ENCODE measurements around the gene SH2D4B.

The SH2D4B gene

DNA sequence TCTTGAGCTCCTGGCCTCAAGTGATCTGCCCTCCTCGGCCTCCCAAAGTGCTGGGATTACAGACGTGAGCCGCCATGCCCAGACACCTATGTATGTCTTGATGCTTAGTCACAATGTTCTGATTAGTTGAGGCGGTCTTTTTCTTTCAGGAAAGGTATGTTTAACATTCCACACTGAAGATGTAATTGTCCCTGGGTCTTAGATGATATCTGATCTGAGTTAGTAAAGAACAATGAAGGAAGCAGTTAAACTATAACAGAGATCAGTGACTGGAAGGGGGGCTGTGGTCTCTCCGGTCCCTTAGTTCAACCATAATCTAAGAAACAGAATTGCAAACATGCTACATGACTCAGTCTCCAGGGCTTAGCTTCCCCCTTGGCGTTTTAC is 31.5 kb upstream of the SH2D4B start:
- no peak for DNase-seq (ENCODE audit: low read depth)
- no peak overlapping the region for H3K4me3 ChIP-seq (ENCODE audit: low read depth, low read length)
- TF ChIP-seq, protein P1, sequence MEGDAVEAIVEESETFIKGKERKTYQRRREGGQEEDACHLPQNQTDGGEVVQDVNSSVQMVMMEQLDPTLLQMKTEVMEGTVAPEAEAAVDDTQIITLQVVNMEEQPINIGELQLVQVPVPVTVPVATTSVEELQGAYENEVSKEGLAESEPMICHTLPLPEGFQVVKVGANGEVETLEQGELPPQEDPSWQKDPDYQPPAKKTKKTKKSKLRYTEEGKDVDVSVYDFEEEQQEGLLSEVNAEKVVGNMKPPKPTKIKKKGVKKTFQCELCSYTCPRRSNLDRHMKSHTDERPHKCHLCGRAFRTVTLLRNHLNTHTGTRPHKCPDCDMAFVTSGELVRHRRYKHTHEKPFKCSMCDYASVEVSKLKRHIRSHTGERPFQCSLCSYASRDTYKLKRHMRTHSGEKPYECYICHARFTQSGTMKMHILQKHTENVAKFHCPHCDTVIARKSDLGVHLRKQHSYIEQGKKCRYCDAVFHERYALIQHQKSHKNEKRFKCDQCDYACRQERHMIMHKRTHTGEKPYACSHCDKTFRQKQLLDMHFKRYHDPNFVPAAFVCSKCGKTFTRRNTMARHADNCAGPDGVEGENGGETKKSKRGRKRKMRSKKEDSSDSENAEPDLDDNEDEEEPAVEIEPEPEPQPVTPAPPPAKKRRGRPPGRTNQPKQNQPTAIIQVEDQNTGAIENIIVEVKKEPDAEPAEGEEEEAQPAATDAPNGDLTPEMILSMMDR (IDR thresholded peaks at IDR 0.05; ENCODE audit: insufficient read depth, low read depth, low read length, missing control alignments) = no peak

DNA sequence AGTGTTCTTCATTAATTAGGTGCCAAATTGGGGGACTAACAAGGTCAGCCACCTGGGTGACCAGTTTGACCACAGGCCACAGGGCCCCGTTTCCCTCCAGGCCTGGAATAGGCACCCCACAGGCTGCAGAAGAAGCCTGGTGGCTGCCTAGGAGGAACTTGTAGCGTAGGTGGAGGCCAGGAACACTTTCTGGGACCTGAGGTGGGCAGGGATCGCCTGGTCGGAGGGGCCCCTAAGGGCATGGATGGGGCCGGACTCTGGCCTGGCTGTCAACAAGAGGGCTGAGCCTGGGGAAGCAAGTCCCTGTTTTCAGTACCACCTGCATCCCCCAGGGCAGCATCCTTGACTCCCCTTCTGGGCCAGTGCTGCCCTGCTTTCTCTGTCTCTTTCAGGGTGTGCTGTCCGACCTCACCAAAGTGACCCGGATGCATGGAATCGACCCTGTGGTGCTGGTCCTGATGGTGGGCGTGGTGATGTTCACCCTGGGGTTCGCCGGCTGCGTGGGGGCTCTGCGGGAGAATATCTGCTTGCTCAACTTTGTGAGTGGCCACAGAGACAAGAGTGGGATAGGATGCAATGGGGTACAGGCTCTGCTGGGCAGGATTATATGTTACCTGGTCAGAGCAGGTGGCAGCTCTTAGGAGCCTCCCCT is 30.7 kb upstream of the SH2D4B start:
- TF ChIP-seq, protein P1 (IDR thresholded peaks at IDR 0.05; ENCODE audit: insufficient read depth, low read depth, low read length, missing control alignments) = no peak
- DNase-seq (ENCODE audit: low read depth) = no peak
- H3K4me3 ChIP-seq (ENCODE audit: low read depth, low read length) = no peak overlapping the region

DNA sequence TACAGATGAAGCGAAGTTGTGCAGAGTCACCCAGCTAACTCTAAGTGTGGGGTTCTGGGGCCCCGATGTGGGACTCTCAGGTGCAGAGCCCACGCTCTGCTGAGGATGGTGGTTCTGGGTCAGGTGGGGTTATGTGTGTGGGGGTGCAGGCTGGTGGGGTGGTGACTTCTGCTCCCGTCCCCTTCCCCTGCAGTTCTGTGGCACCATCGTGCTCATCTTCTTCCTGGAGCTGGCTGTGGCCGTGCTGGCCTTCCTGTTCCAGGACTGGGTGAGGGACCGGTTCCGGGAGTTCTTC is 28.6 kb upstream of the SH2D4B start:
- H3K4me3 ChIP-seq (ENCODE audit: low read depth, low read length) = no peak overlapping the region
- TF ChIP-seq, protein P1 (IDR thresholded peaks at IDR 0.05; ENCODE audit: insufficient read depth, low read depth, low read length, missing control alignments) = no peak
- DNase-seq (ENCODE audit: low read depth) = no peak

DNA sequence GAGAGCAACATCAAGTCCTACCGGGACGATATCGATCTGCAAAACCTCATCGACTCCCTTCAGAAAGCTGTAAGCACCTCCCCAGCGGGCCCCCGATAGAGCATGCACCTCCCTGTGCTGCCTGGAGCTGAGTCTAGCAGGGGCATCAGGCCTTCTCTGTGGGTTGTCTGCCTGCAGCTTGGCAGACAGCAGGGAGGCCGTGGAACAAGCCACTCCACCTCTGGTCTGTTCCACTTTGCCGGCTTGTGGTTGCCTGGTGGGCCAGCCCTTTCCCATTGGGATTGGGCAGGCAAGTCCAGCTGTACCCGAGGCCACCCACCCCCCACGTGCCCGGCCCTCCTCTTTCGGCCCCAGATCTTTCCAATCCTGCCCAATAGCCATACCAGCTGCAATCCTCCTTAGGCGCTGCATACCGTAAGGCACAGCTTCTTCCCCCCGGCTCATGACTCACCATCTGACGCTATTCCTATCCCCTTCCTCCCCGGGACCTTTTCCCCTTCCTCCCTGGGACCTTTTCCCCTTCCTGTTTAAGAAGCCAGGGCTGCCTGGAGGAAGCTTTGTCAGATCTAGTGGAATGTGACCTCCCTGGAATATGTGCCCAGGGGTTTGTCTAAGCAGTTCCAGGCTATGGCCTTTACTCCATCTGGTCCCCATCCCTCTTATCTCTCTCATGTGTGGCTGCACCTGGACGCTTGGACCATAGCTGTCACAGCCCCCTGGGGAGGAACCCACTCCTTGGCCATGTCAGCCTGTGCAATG is 28.1 kb upstream of the SH2D4B start:
- TF ChIP-seq, protein P1 (IDR thresholded peaks at IDR 0.05; ENCODE audit: insufficient read depth, low read depth, low read length, missing control alignments) = no peak
- no peak for DNase-seq (ENCODE audit: low read depth)
- no peak overlapping the region for H3K4me3 ChIP-seq (ENCODE audit: low read depth, low read length)

DNA sequence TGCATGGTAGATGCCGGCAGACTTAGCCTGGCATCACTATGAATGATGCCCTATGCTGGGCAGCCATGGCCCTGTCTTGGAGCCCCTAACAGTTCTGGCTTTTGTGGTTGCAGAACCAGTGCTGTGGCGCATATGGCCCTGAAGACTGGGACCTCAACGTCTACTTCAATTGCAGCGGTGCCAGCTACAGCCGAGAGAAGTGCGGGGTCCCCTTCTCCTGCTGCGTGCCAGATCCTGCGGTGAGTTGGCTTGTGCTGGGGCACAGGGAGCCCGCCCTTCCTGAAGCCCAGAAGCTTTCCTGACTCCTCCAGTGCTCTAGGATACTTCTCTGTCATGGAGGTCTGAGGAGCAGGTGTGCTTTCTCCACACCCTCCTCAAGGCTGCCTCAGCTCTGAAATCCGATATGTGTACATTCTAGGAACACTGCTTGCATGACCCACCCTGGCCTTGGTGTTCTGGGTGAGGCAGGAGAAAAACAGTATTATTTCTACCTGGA is 25.6 kb upstream of the SH2D4B start:
- H3K4me3 ChIP-seq (ENCODE audit: low read depth, low read length) = no peak overlapping the region
- DNase-seq (ENCODE audit: low read depth) = no peak
- TF ChIP-seq, protein P1 (IDR thresholded peaks at IDR 0.05; ENCODE audit: insufficient read depth, low read depth, low read length, missing control alignments) = no peak

DNA sequence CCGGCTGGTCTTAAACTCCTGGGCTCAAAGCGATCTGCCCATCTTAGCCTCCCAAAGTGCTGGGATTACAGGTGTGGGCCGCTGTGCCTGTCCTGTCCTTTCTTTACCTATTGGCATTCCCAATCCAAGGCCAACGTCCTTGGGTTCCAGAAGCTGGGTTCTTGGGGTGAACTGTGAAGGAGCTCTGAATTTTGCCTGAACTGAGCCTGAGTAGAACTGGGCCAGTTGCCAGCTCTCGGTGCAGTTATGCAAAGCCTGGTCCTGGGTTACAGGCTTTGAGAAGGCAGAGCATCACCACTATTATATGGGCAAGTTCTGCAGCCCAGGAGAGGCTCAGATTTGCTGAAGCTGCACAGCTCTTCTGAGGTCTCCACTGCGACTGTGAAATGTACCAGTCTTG is 24.6 kb upstream of the SH2D4B start:
- TF ChIP-seq, protein P1 (IDR thresholded peaks at IDR 0.05; ENCODE audit: insufficient read depth, low read depth, low read length, missing control alignments) = no peak
- DNase-seq (ENCODE audit: low read depth) = no peak
- no peak overlapping the region for H3K4me3 ChIP-seq (ENCODE audit: low read depth, low read length)

Data from GM12865 (cell line).